ENCODE measurements around the gene NPBWR2. TPM values are rescaled to one million over a fixed set of nuclear protein-coding genes. Genes with fewer than 3 reads are reported as not detected.
A peak's percentile ranks its signal among the peaks of the same experiment; 100 is the strongest.
"Not testable (repeated sequence)": the region's sequence is repeated elsewhere in the genome, so short reads cannot be mapped to it uniquely, and the experiment has no call there.

NPBWR2 gene
- total and polyA plus RNA-seq, 2 experiments from 2014 or later, result not detected

- H3K36me3 ChIP-seq (ENCODE audit: insufficient read depth); H3K9me3 Mint-ChIP-seq; H3K4me2 ChIP-seq; H2AFZ ChIP-seq; H3F3A ChIP-seq (replicated peaks; ENCODE audit: low read depth); H3K27me3 ChIP-seq (ENCODE audit: insufficient read depth); H3K9me2 ChIP-seq (ENCODE audit: insufficient read depth); H3K36me3 Mint-ChIP-seq (ENCODE audit: low read depth); H3K79me2 ChIP-seq (replicated peaks; ENCODE audit: insufficient read depth); H3K27ac ChIP-seq (ENCODE audit: low read depth); H3K4me3 Mint-ChIP-seq; DNase-seq (ENCODE audit: low spot score); H3K4me3 ChIP-seq; H3K27ac Mint-ChIP-seq; H4K20me1 ChIP-seq (replicated peaks; ENCODE audit: insufficient read depth); H3K4me1 Mint-ChIP-seq; ATAC-seq; H3K4me1 ChIP-seq (ENCODE audit: insufficient read depth): not testable (repeated sequence)
- H3K27me3 Mint-ChIP-seq (ENCODE audit: insufficient read depth, low read depth, poor library complexity), result peaks cover 11% of the 10 kb centered on the region
Measured at GRCh38 chr20:64123517-64123916, 16.2 kb upstream of the NPBWR2 start.

GRCh38 chr20:64122927-64123326 lies 15.6 kb upstream of the NPBWR2 start:
- H4K20me1 ChIP-seq (replicated peaks; ENCODE audit: insufficient read depth); H3K27me3 ChIP-seq (ENCODE audit: insufficient read depth); H2AFZ ChIP-seq; DNase-seq (ENCODE audit: low spot score); H3K36me3 Mint-ChIP-seq (ENCODE audit: low read depth); H3K4me3 ChIP-seq; H3F3A ChIP-seq (replicated peaks; ENCODE audit: low read depth); H3K4me2 ChIP-seq; H3K27ac ChIP-seq (ENCODE audit: low read depth); ATAC-seq; H3K36me3 ChIP-seq (ENCODE audit: insufficient read depth); H3K9me2 ChIP-seq (ENCODE audit: insufficient read depth); H3K4me1 ChIP-seq (ENCODE audit: insufficient read depth); H3K4me3 Mint-ChIP-seq; H3K4me1 Mint-ChIP-seq; H3K9me3 Mint-ChIP-seq; H3K27ac Mint-ChIP-seq; H3K79me2 ChIP-seq (replicated peaks; ENCODE audit: insufficient read depth): not testable (repeated sequence)
- peaks cover 11% of the 10 kb centered on the region for H3K27me3 Mint-ChIP-seq (ENCODE audit: insufficient read depth, low read depth, poor library complexity)

GRCh38 chr20:64121586-64121985 lies 14.2 kb upstream of the NPBWR2 start:
- peaks cover 4% of the 10 kb centered on the region; the same call in 2 of the 3 replicates for H3K4me1 Mint-ChIP-seq
- ATAC-seq (no peak), DNase-seq (ENCODE audit: low spot score) (no peak)
- H3K27ac ChIP-seq (ENCODE audit: low read depth), result no peak overlapping the region
- no peak overlapping the region for H3K4me3 ChIP-seq
- no peaks in the 10 kb centered on the region for H3K36me3 Mint-ChIP-seq (ENCODE audit: low read depth)
- no peaks in the 10 kb centered on the region for H3F3A ChIP-seq (replicated peaks; ENCODE audit: low read depth)
- no peak overlapping the region for H3K4me3 Mint-ChIP-seq
- H3K4me2 ChIP-seq, result no peak overlapping the region
- no peak overlapping the region for H2AFZ ChIP-seq
- H3K27me3 Mint-ChIP-seq (ENCODE audit: insufficient read depth, low read depth, poor library complexity), result peaks cover 11% of the 10 kb centered on the region
- no peak for TF ChIP-seq EZH2phosphoT487 (IDR thresholded peaks at IDR 0.05; ENCODE audit: unreplicated experiment)
- no peak for TF ChIP-seq ZNF331 (CRISPR knock-in tag; IDR thresholded peaks at IDR 0.05; ENCODE audit: low read depth)
- H3K27me3 ChIP-seq (ENCODE audit: insufficient read depth), result no peaks in the 10 kb centered on the region
- peaks cover 7% of the 10 kb centered on the region for H3K9me3 Mint-ChIP-seq
- no peaks in the 10 kb centered on the region for H3K79me2 ChIP-seq (replicated peaks; ENCODE audit: insufficient read depth)
- no peaks in the 10 kb centered on the region; the same call in 1 of the 2 replicates for H3K4me1 ChIP-seq (ENCODE audit: insufficient read depth)
- no peaks in the 10 kb centered on the region for H3K9me2 ChIP-seq (ENCODE audit: insufficient read depth)
- H3K36me3 ChIP-seq (ENCODE audit: insufficient read depth), result no peaks in the 10 kb centered on the region
- no peak overlapping the region for H3K27ac Mint-ChIP-seq
- H4K20me1 ChIP-seq (replicated peaks; ENCODE audit: insufficient read depth), result no peaks in the 10 kb centered on the region

GRCh38 chr20:64119681-64120341 lies 12.4 kb upstream of the NPBWR2 start:
- Histone ChIP-seq H3K27ac (ENCODE audit: low read depth) (no peak overlapping the region), H3K79me2 (replicated peaks; ENCODE audit: insufficient read depth) (no peaks in the 10 kb centered on the region), H3K27me3 (ENCODE audit: insufficient read depth) (no peaks in the 10 kb centered on the region), H3K36me3 (ENCODE audit: insufficient read depth) (no peaks in the 10 kb centered on the region), H3K4me2 (peak overlapping the region; percentile 55), H3K9me2 (ENCODE audit: insufficient read depth) (no peaks in the 10 kb centered on the region), H3K4me1 (ENCODE audit: insufficient read depth) (no peaks in the 10 kb centered on the region; the same call in 1 of the 2 replicates), H2AFZ (no peak overlapping the region), H4K20me1 (replicated peaks; ENCODE audit: insufficient read depth) (no peaks in the 10 kb centered on the region), H3F3A (replicated peaks; ENCODE audit: low read depth) (no peaks in the 10 kb centered on the region), H3K4me3 (peak overlapping the region; percentile 38; the same call in 1 of the 2 replicates)
- Mint-ChIP-seq H3K9me3 (peaks cover 7% of the 10 kb centered on the region), H3K4me1 (peaks cover 4% of the 10 kb centered on the region; the same call in 2 of the 3 replicates), H3K4me3 (peak overlapping the region; percentile 53), H3K36me3 (ENCODE audit: low read depth) (no peaks in the 10 kb centered on the region), H3K27ac (no peak overlapping the region), H3K27me3 (ENCODE audit: insufficient read depth, low read depth, poor library complexity) (peaks cover 11% of the 10 kb centered on the region)
- DNase-seq (ENCODE audit: low spot score), result no peak
- ATAC-seq, result peak; percentile 26
- TF ChIP-seq EZH2phosphoT487 (IDR thresholded peaks at IDR 0.05; ENCODE audit: unreplicated experiment), result no peak

Measured in GM23338 (cell line).